ENCODE results near the gene MYH15.

Gene MYH15

GRCh38 chr3:108509263-108509662 is 1.1 kb downstream of the MYH15 start:
- DNase-seq, result no peak

DNA sequence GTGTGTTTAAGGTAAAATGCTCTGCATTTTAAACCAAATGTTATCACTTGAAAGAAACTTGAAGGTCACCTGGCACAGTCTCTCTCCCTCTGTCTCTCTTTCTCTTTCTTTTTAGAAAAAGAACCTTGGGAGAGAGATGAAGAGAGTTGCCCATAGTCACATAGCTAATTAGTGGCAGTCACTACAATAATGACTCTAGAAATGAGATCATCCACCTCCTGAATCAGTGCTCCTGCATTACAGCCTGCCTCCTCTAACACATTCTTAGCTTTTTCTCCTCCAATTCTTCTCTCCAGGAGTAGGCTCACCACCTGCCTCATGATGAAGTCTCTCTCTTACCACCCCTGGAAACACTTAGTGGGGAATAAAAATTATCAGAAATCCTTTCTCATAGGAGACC is 2.5 kb downstream of the MYH15 start:
- no peak for DNase-seq

DNA sequence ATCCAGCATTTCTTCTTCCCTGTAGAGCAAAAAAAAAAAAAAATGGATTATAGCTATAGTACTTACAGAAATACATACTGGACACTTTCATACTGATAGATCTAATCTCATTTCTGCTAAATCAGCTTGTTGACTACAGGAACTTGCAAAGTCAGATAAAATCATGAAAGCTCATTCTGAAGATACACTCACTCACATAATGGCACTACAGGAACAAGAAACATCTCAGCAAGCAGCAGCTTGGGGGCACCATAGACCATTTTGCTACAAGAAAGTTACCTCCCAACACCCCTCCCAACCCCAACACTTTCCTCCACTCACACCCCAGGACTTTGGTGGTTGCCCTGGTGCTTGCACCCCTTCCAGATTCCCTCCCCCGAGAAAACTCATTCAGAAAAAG is 4.6 kb downstream of the MYH15 start:
- DNase-seq, result no peak

GRCh38 chr3:108503722-108504121 is 6.7 kb downstream of the MYH15 start:
- no peak for DNase-seq

DNA sequence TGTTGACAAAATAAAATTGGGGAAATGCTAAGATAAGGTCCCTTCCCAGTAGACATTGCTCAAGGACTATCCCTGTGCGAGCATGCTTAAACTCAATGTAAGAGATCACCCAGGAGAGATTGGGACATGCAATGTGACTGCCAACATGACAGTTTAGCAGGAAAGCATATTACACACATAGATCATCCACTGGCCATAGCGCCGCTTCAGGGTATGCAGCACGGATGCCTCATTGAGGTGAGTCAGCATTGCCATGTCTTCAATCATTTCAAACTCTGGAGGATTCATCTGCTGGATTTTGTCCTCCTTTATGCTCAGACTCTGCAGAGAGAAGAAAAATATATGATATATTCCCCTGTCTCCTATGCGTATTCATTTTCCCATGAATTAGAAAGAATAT is 8.9 kb downstream of the MYH15 start:
- DNase-seq, result no peak

- DNase-seq, result no peak
Observed at GRCh38 chr3:108500728-108501127, 9.7 kb downstream of the MYH15 start.

DNA sequence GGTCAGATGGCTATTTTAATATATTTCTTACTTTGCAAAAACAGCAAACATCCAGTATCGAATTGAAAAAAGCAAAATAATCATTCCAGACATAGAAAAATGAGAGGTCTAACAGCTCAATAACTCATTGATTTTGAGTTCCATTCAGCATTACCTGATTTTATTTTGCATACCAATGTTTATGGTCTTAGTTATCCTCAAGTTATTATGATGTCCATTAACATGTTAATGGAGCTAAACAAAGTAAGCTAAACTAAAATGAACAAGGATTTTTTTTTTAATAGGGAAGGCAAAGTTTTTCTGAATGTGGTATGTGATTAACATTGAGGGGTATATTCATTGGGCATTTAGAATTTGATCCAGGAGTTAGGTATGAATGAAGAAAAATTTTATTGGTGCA is 13.1 kb downstream of the MYH15 start:
- no peak for DNase-seq

DNA sequence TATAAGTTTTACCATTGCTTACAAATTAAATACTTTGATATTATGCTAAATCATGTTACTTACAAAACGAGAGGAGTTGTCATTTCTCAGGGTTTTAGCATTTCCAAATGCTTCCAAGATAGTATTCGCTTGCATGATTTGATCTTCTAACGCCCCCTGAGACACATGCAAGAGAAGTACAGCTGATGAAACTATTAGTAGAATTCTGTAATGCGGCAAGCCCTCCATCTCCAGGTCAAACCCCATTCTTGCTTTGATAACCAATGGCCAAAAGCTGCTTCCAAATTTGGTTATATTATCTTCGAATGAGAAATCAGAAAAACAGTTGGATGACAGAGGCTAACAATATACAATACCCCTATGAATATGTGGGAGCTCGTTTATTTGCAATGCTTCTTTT is 14.7 kb downstream of the MYH15 start:
- DNase-seq, result no peak

DNA sequence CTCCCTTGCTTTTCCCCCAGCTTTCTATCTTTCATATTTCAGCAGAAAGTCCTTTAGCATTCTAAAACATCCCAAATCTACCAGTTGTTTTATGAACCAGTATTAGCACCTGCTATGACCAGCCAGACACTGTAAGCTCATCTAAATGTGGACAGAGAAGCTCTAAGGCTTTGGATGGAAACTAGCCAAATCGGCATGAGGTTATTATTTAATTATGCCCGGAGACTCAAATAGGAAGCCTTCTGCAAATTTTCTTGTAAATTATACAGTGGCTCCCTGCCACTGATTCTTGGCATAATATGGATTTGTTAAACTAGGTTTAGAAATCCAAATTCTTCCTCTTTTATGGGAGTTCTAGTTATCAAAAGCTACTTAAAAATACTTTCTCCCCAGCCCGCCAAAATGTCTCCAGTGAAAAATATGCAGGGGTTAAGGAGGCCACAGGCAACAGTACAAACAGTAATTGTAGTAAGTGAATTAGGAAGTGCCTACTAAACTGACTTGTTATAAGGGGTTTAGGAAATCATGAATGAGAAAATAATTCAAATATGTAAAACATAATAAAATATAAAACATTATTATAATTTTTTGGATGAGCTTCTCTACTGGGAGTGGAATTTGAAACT is 15.4 kb downstream of the MYH15 start:
- no peak for DNase-seq

DNA sequence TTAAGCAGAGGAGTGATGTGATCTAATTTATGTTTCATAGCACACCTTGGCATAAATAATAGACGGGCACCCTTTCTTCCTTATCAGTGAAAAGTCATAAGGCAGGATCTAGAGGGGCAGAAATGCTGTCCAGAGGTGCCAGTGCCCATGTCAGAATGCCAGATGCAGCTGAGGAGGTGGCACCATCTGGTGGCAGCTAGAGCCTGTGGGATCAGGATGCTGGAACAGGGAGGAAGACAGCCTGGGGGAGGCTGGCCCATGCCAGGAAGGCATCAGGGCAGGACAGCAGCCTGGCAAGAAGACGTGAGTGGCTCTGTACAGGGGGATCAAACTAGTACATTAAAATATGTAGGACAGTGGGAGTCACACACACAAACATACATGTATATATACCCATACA is 16.5 kb downstream of the MYH15 start:
- no peak for DNase-seq

GRCh38 chr3:108491456-108491855 is 18.9 kb downstream of the MYH15 start:
- DNase-seq, result no peak

DNA sequence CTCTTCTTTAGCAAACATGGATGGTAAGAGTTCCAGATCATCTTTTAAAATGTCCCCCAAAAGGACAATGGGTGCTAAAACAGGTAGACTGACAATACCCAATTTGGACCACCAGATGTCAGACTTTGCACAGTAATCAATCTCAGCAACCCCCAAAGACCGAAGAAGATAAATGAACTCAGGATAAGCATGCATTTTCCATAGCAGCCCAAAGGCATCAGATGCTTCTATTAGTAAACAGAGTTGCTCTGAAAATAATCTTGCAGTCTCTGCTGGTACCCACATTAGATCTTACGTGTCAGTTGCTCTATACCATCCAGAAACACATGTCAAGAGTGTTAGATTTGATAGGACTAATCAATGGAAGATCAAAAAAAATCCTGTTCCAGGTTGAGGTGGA is 20.6 kb downstream of the MYH15 start:
- peak; percentile 22 for DNase-seq

GRCh38 chr3:108488631-108489030 is 21.8 kb downstream of the MYH15 start:
- no peak for DNase-seq

DNA sequence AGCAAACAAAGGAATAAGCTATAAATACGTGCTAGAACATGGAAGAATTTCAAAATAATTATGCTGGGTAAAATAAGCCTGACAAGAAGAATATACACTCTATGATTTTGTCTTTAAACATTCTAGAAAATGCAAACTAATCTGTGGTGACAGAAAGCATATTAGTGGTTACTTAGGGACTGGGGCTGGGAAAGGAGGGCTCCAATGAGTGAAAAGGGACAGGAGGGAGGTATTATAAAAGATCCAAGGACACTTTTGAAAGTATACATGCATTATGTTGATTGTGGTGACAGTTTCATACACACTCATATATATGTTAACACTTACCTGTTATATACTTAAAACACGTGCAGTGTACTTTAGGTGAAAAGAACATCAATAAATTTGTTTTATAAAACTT is 23.0 kb downstream of the MYH15 start:
- DNase-seq, result no peak

DNA sequence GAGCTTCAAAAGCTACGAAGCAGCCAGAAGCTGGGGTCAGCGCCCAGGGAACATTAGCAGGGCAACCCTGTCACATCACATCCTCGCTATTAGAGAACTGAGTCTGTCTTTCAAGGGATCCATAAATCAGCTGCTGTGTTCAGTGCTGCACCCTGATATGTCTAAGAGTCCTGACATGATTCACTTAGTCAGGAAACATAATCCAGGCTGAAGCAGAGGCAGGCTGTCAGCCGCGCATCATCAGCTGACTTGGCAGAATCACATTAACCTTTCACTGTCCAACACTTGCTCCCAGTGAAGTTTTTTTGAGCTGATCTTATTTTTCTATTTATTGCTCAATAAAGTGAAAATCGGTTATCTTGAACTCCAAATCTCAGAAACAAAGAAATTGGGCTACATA is 23.5 kb downstream of the MYH15 start:
- no peak for DNase-seq

GRCh38 chr3:108486338-108486737 is 24.1 kb downstream of the MYH15 start:
- no peak for DNase-seq

DNA sequence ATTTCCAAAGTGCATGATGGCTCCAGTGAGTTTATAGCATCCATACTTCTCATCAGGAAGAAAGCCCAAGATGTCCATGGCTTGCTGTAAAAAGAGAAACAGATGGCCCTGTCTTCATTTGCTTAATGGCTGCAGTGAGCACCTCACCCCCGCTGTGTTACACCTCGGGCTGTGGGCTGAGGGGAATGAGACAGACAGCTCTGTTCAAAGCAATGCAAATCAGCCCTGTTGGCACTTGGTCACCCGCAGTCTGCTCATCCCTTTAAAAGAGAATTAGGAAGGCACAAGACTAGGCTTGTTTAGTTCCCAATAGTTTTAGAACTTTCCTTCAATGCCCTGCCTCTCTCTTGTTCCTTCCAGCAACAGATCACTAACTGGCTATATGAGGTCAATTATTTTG is 25.2 kb downstream of the MYH15 start:
- no peak for DNase-seq

- DNase-seq, result no peak
Observed at GRCh38 chr3:108479224-108479623, 31.2 kb downstream of the MYH15 start.

- DNase-seq, result peak; percentile 72
Observed at GRCh38 chr3:108477511-108478147, 32.8 kb downstream of the MYH15 start.

DNA sequence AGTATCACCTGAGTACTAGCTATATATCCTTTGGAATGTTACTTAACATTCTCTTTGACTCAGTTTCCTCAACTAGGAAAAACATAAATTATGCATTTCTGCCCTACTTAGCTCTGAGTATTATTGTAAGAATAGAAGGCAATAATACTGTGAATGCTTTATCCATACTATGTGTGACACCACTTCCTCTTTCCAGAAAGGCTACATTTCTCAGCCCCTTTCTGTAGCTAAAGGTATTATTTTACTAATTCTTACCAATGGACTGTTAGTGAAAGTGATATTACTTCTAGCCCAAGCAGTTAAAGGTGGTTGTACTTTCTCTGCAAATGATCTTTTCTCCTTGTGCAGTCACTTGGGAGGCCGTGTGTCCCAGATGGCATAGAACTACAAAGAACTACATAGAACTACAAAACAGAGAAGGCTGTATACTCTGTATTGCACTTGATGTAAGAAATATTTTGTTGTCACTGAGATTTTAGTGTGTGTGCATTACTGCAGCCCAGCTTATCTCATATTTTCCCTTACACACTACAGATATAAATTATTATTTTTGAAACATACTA is 35.1 kb downstream of the MYH15 start:
- no peak for DNase-seq

GRCh38 chr3:108474581-108474980 is 35.8 kb downstream of the MYH15 start:
- no peak for DNase-seq

GRCh38 chr3:108473711-108474110 is 36.7 kb downstream of the MYH15 start:
- DNase-seq, result no peak

- DNase-seq, result no peak
Observed at GRCh38 chr3:108472001-108472591, 38.3 kb downstream of the MYH15 start.

DNA sequence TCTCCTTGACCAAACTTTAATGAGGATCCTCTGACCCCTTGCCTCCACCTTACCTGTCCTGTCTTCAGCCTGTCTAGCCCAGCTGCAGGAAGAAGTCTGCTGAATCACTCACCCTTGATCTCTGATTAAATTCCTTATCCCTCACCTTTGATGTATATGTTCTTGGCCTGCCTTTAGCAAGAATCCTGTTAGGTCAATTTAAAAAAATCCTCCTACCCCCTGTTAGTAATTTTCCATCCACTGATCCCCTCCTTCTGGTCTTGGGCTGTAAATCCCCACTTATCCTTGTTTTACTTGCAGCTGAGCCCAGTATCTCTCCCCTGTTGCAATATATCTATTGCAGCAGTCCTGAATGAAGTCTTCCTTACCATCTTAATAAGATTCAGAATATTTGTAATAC is 39.0 kb downstream of the MYH15 start:
- no peak for DNase-seq

GRCh38 chr3:108469126-108469525 is 41.3 kb downstream of the MYH15 start:
- no peak for DNase-seq

All from NCI-H2029 treated with DMSO at 0.1 percent for 48 hours (cell line).